HCT116 (cell line): ENCODE measurements around the gene PRICKLE3. TPM values are rescaled to one million over a fixed set of nuclear protein-coding genes. Genes with fewer than 3 reads are reported as not detected.
A peak's percentile ranks its signal among the peaks of the same experiment; 100 is the strongest.

Source experiments
- ATAC-seq: fragments of 200-7000 bp; cut with Tn5 transposase; 2 replicates; pipeline ENCODE4 v1.9.1; 2020; ENCODE audit warnings: mild to moderate bottlenecking, moderate library complexity
- BruUV-seq: library from RNA; stranded (reverse); fragments of 400-500 nt; replicated peaks from 2 replicates; lab custom pipeline; 2021; lab: Mats Ljungman, UMichigan
- CTCF ChIA-PET: fragments of 300-600 bp; sonication (Branson Sonifier 250); formaldehyde crosslinking; loops from one replicate; lab custom pipeline; 2021; ENCODE audit warnings: antibody characterized with exemption; lab: Charles Lee
- POLR2A ChIA-PET: fragments of 300-600, 350-600 bp; sonication (Branson Sonifier 250); formaldehyde crosslinking; loops from one replicate; lab custom pipeline; 2021; ENCODE audit warnings: antibody characterized with exemption; lab: Charles Lee
- RAD21 ChIA-PET, 2 experiments: fragments of 300-600 bp; sonication (Branson Sonifier 250); formaldehyde crosslinking; loops; one replicate each; lab custom pipeline; 2023; ENCODE audit warnings: low total read pairs in 2 of 2; ENCODE audit not compliant: uncharacterized antibody in 2 of 2, unreplicated experiment in 2 of 2, low non-redundant PET in 1 of 2; lab: Charles Lee
- DNase-seq: peaks from one replicate; pipeline ENCODE4 v3.0.0-alpha.2; 2010; ENCODE audit warnings: low read depth, low spot score
- H2AFZ ChIP-seq: fragments of 200-600 bp; shearing (Covaris generic), sonication (generic); 2 replicates; pipeline ENCODE4 v1.6.1; 2017; ENCODE audit warnings: low read depth, mixed run types, mixed read lengths, antibody characterized with exemption, low read length; ENCODE audit not compliant: poor library complexity, severe bottlenecking
- H3K27ac ChIP-seq: 2 replicates; pipeline ENCODE4 v1.5.1; 2012; ENCODE audit warnings: low read depth, low read length
- H3K27me3 ChIP-seq: fragments of 200-600 bp; sonication (generic); 2 replicates; pipeline ENCODE4 v1.6.1; 2016; ENCODE audit warnings: mixed run types, low read length, mixed read lengths; ENCODE audit not compliant: insufficient read depth
- H3K36me3 ChIP-seq, 2 experiments: fragments of 200-500 bp in 1 of 2; fragments of 200-600 bp in 1 of 2; sonication (Bioruptor generic) in 1 of 2; sonication (generic) in 1 of 2; 2 replicates each; pipeline versions ENCODE4 v1.5.1 to v1.6.1; 2014 to 2016; ENCODE audit warnings: low read length in 2 of 2, inconsistent platforms in 1 of 2, mixed read lengths in 1 of 2, mixed run types in 1 of 2; ENCODE audit not compliant: insufficient read depth in 2 of 2, control insufficient read depth in 1 of 2
- H3K4me1 ChIP-seq, 2 experiments: fragments of 200-600 bp in 1 of 2; sonication (generic) in 1 of 2; 2 replicates each; pipeline versions ENCODE4 v1.5.1 to v1.6.1; 2012 to 2017; ENCODE audit warnings: low read length in 2 of 2, inconsistent platforms in 1 of 2, mild to moderate bottlenecking in 1 of 2, mixed read lengths in 1 of 2, mixed run types in 1 of 2, moderate library complexity in 1 of 2; ENCODE audit not compliant: insufficient read depth in 2 of 2, control insufficient read depth in 1 of 2
- H3K4me2 ChIP-seq: fragments of 200-600 bp; sonication (generic); 2 replicates; pipeline ENCODE4 v1.6.1; 2017; ENCODE audit warnings: mixed run types, low read length, mixed read lengths
- H3K4me3 ChIP-seq, 2 experiments: fragments of 200-600 bp in 1 of 2; sonication (generic) in 1 of 2; replicated peaks in 1 of 2; 2 replicates each; pipeline ENCODE4 v1.5.1; 2011 to 2016; ENCODE audit warnings: low read length in 2 of 2, control low read depth in 1 of 2, low read depth in 1 of 2, mild to moderate bottlenecking in 1 of 2, mixed read lengths in 1 of 2, mixed run types in 1 of 2
- H3K79me2 ChIP-seq: fragments of 200-600 bp; sonication (generic); 2 replicates; pipeline ENCODE4 v1.6.1; 2017; ENCODE audit warnings: mild to moderate bottlenecking, mixed run types, low read length, moderate library complexity, mixed read lengths; ENCODE audit not compliant: insufficient read depth
- H3K9ac ChIP-seq: fragments of 200-600 bp; sonication (generic); 2 replicates; pipeline ENCODE4 v1.6.1; 2016; ENCODE audit warnings: low read length, mixed read lengths
- H3K9me2 ChIP-seq: fragments of 200-600 bp; sonication (generic), shearing (Covaris generic); 2 replicates; pipeline ENCODE4 v1.6.1; 2017; ENCODE audit warnings: mixed run types, mild to moderate bottlenecking, moderate library complexity; ENCODE audit not compliant: insufficient read depth
- H3K9me3 ChIP-seq, 2 experiments: fragments of 200-500 bp in 1 of 2; fragments of 200-600 bp in 1 of 2; sonication (Bioruptor generic) in 1 of 2; sonication (generic) in 1 of 2; 2 replicates each; pipeline ENCODE4 v1.6.1; 2014 to 2017; ENCODE audit warnings: low read length in 2 of 2, mixed read lengths in 2 of 2, inconsistent platforms in 1 of 2, low read depth in 1 of 2, mild to moderate bottlenecking in 1 of 2, mixed run types in 1 of 2, moderate library complexity in 1 of 2; ENCODE audit not compliant: control insufficient read depth in 1 of 2, insufficient read depth in 1 of 2
- H4K20me1 ChIP-seq: fragments of 200-600 bp; sonication (generic), shearing (Covaris generic); 2 replicates; pipeline ENCODE4 v1.6.1; 2017; ENCODE audit warnings: mixed run types, mild to moderate bottlenecking, moderate library complexity; ENCODE audit not compliant: insufficient read depth
- ATF3 ChIP-seq: IDR thresholded peaks from 2 replicates; pipeline ENCODE4 v1.6.1; 2012
- CBX3 ChIP-seq: IDR thresholded peaks from 2 replicates; pipeline ENCODE4 v1.6.1; 2012; ENCODE audit warnings: low read depth
- CEBPB ChIP-seq: IDR thresholded peaks from 2 replicates; pipeline ENCODE4 v1.6.1; 2012; ENCODE audit warnings: low read depth
- CTCF ChIP-seq, 3 experiments: fragments of 200-600 bp in 1 of 3; sonication (generic) in 1 of 3; IDR thresholded peaks in 2 of 3; conservative IDR thresholded peaks in 1 of 3; 2 replicates each; pipeline ENCODE4 v1.5.1; 2012 to 2017; ENCODE audit warnings: low read depth in 2 of 3, low read length in 2 of 3, antibody characterized with exemption in 1 of 3, borderline replicate concordance in 1 of 3, control low read depth in 1 of 3, mild to moderate bottlenecking in 1 of 3, mixed read lengths in 1 of 3, mixed run types in 1 of 3, moderate library complexity in 1 of 3; ENCODE audit not compliant: insufficient read depth in 1 of 3
- EGR1 ChIP-seq: IDR thresholded peaks from 2 replicates; pipeline ENCODE4 v1.6.1; 2012; ENCODE audit warnings: low read depth
- ELF1 ChIP-seq: IDR thresholded peaks from 2 replicates; pipeline ENCODE4 v1.6.1; 2012; ENCODE audit warnings: low read depth, borderline replicate concordance
- EZH2 ChIP-seq: fragments of 200-600 bp; sonication (generic); IDR thresholded peaks from 2 replicates; pipeline ENCODE4 v1.6.1; 2017; ENCODE audit warnings: antibody characterized with exemption, mixed run types
- FOSL1 ChIP-seq: IDR thresholded peaks from 2 replicates; pipeline ENCODE4 v1.6.1; 2012; ENCODE audit warnings: low read depth
- JUND ChIP-seq: IDR thresholded peaks from 2 replicates; pipeline ENCODE4 v1.6.1; 2012
- MAX ChIP-seq: IDR thresholded peaks from 2 replicates; pipeline ENCODE4 v1.6.1; 2012
- POLR2A ChIP-seq: IDR thresholded peaks from 2 replicates; pipeline ENCODE4 v1.7.0; 2011; ENCODE audit warnings: borderline replicate concordance; ENCODE audit not compliant: insufficient read depth, insufficient read length; ENCODE audit errors: extremely low read depth
- RAD21 ChIP-seq: IDR thresholded peaks from 2 replicates; pipeline ENCODE4 v1.6.1; 2012; ENCODE audit warnings: low read depth, mild to moderate bottlenecking
- SIN3A ChIP-seq: IDR thresholded peaks from 2 replicates; pipeline ENCODE4 v1.6.1; 2012; ENCODE audit warnings: low read depth
- SP1 ChIP-seq: IDR thresholded peaks from 2 replicates; pipeline ENCODE4 v1.6.1; 2012; ENCODE audit warnings: low read depth
- SRF ChIP-seq: IDR thresholded peaks from 2 replicates; pipeline ENCODE4 v1.6.1; 2012; ENCODE audit warnings: low read depth
- TCF7L2 ChIP-seq: IDR thresholded peaks from 2 replicates; pipeline ENCODE4 v1.7.0; 2011; ENCODE audit warnings: borderline replicate concordance, inconsistent platforms; ENCODE audit not compliant: insufficient read depth, insufficient read length; ENCODE audit errors: extremely low read depth
- YY1 ChIP-seq: IDR thresholded peaks from 2 replicates; pipeline ENCODE4 v1.6.1; 2011; ENCODE audit warnings: low read length, low read depth, moderate library complexity, mild to moderate bottlenecking; ENCODE audit not compliant: insufficient replicate concordance; ENCODE audit errors: extremely low read depth
- ZBTB33 ChIP-seq: IDR thresholded peaks from 2 replicates; pipeline ENCODE4 v1.6.1; 2011; ENCODE audit warnings: mild to moderate bottlenecking, low read length, moderate library complexity; ENCODE audit not compliant: insufficient replicate concordance; ENCODE audit errors: extremely low read depth
- ZFX ChIP-seq: fragments of 450-650 bp; IDR thresholded peaks from 2 replicates; pipeline ENCODE4 v1.6.1; 2017
- ZNF274 ChIP-seq: fragments of 200-500 bp; sonication (Bioruptor generic); IDR thresholded peaks from 2 replicates; pipeline ENCODE4 v1.6.1; 2014; ENCODE audit warnings: mild to moderate bottlenecking, low read depth, low read length, inconsistent platforms
- intact Hi-C: fragments of 100-400 bp; cut with micrococcal nuclease; formaldehyde crosslinking; loops from 2 replicates; pipeline ENCODE4 v1.10.0; 2022
- total RNA-seq: library from RNA; stranded (reverse); gene quantifications from one replicate; pipeline ENCODE4 v1.2.1, GENCODE V29; 2021; ENCODE audit not compliant: unreplicated experiment

PRICKLE3 gene
- total RNA-seq, 1 experiment from 2014 or later = 27.8 TPM

DNA sequence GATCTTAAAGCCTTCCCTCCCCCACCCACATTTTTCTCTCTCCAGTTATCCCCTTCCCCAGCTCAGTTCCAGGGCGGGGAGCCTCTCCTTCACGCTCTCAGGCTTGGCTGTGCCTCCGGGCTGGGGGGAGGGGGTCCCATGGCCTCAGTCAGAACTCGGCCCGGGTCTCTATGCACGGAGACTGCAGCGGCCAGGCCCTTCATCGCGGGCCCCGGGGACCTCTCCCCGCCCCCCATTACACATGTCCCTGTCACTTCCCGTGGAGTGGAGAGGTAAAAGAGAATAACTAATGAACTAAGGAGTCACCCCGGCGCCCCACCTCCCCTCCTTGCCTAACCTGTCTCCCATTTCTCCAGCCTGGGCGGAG is 838 bp upstream of the PRICKLE3 start:
- H3K36me3 ChIP-seq = peaks cover 3% of the 10 kb centered on the region in 2 experiments; a peak in 2 of 4 replicates
- H3K27ac ChIP-seq = peak overlapping the region; percentile 84; the same call in 1 of the 2 replicates
- intact Hi-C loops = no loop called here
- TF ChIP-seq EGR1 (no peak), FOSL1 (no peak), MAX (no peak), EZH2 (no peak), ELF1 (no peak), CTCF (IDR thresholded peaks at IDR 0.05 in 2 of 3, conservative IDR thresholded peaks at IDR 0.05 in 1 of 3; ENCODE audit: borderline replicate concordance in 1 of 3, insufficient read depth in 1 of 3, low read depth in 2 of 3, low read length in 2 of 3) (no peak), SIN3A (no peak), JUND (no peak), POLR2A (no peak), ZBTB33 (no peak), SRF (no peak), RAD21 (no peak), YY1 (no peak), ATF3 (no peak), CBX3 (no peak), SP1 (no peak), CEBPB (no peak), TCF7L2 (no peak), ZFX (no peak), ZNF274 (no peak)
- H2AFZ ChIP-seq = no peak overlapping the region
- no peaks in the 10 kb centered on the region for H3K9me2 ChIP-seq
- ChIA-PET CTCF (interaction anchor here (0.6 kb wide), 1 partner anchor 637 kb away, joined by 3 read pairs; no protein-coding TSS in a partner anchor), RAD21 (no interaction called here), POLR2A (no interaction called here)
- DNase-seq (no peak), ATAC-seq (no peak)
- H4K20me1 ChIP-seq = no peaks in the 10 kb centered on the region
- peaks cover 14 to 37% of the 10 kb centered on the region in 2 experiments for H3K4me1 ChIP-seq
- peaks cover 24% of the 10 kb centered on the region for H3K79me2 ChIP-seq
- H3K4me2 ChIP-seq = peak overlapping the region; percentile 89
- H3K27me3 ChIP-seq = no peaks in the 10 kb centered on the region
- BruUV-seq = no TSS peak
- peak overlapping the region; percentile 82 for H3K9ac ChIP-seq
- H3K9me3 ChIP-seq = no peaks in the 10 kb centered on the region
- H3K4me3 ChIP-seq = no peak overlapping the region
